HCT116 (cell line): ENCODE results near the gene TM9SF4. TPM values are rescaled to one million over a fixed set of nuclear protein-coding genes. Genes with fewer than 3 reads are reported as not detected.

Experiments
- ATAC-seq: fragments of 200-7000 bp; cut with Tn5 transposase; 2 replicates; pipeline ENCODE4 v1.9.1; 2020; ENCODE audit warnings: mild to moderate bottlenecking, moderate library complexity
- BruUV-seq: library from RNA; stranded (reverse); fragments of 400-500 nt; replicated peaks from 2 replicates; lab custom pipeline; 2021; lab: Mats Ljungman, UMichigan
- CTCF ChIA-PET: fragments of 300-600 bp; sonication (Branson Sonifier 250); formaldehyde crosslinking; loops from one replicate; lab custom pipeline; 2021; ENCODE audit warnings: antibody characterized with exemption; lab: Charles Lee
- POLR2A ChIA-PET: fragments of 300-600, 350-600 bp; sonication (Branson Sonifier 250); formaldehyde crosslinking; loops from one replicate; lab custom pipeline; 2021; ENCODE audit warnings: antibody characterized with exemption; lab: Charles Lee
- RAD21 ChIA-PET, 2 experiments: fragments of 300-600 bp; sonication (Branson Sonifier 250); formaldehyde crosslinking; loops; one replicate each; lab custom pipeline; 2023; ENCODE audit warnings: low total read pairs in 2 of 2; ENCODE audit not compliant: uncharacterized antibody in 2 of 2, unreplicated experiment in 2 of 2, low non-redundant PET in 1 of 2; lab: Charles Lee
- DNase-seq: peaks from one replicate; pipeline ENCODE4 v3.0.0-alpha.2; 2010; ENCODE audit warnings: low read depth, low spot score
- H2AFZ ChIP-seq: fragments of 200-600 bp; shearing (Covaris generic), sonication (generic); 2 replicates; pipeline ENCODE4 v1.6.1; 2017; ENCODE audit warnings: low read depth, mixed run types, mixed read lengths, antibody characterized with exemption, low read length; ENCODE audit not compliant: poor library complexity, severe bottlenecking
- H3K27ac ChIP-seq: 2 replicates; pipeline ENCODE4 v1.5.1; 2012; ENCODE audit warnings: low read depth, low read length
- H3K27me3 ChIP-seq: fragments of 200-600 bp; sonication (generic); 2 replicates; pipeline ENCODE4 v1.6.1; 2016; ENCODE audit warnings: mixed run types, low read length, mixed read lengths; ENCODE audit not compliant: insufficient read depth
- H3K36me3 ChIP-seq, 2 experiments: fragments of 200-500 bp in 1 of 2; fragments of 200-600 bp in 1 of 2; sonication (Bioruptor generic) in 1 of 2; sonication (generic) in 1 of 2; 2 replicates each; pipeline versions ENCODE4 v1.5.1 to v1.6.1; 2014 to 2016; ENCODE audit warnings: low read length in 2 of 2, inconsistent platforms in 1 of 2, mixed read lengths in 1 of 2, mixed run types in 1 of 2; ENCODE audit not compliant: insufficient read depth in 2 of 2, control insufficient read depth in 1 of 2
- H3K4me1 ChIP-seq, 2 experiments: fragments of 200-600 bp in 1 of 2; sonication (generic) in 1 of 2; 2 replicates each; pipeline versions ENCODE4 v1.5.1 to v1.6.1; 2012 to 2017; ENCODE audit warnings: low read length in 2 of 2, inconsistent platforms in 1 of 2, mild to moderate bottlenecking in 1 of 2, mixed read lengths in 1 of 2, mixed run types in 1 of 2, moderate library complexity in 1 of 2; ENCODE audit not compliant: insufficient read depth in 2 of 2, control insufficient read depth in 1 of 2
- H3K4me2 ChIP-seq: fragments of 200-600 bp; sonication (generic); 2 replicates; pipeline ENCODE4 v1.6.1; 2017; ENCODE audit warnings: mixed run types, low read length, mixed read lengths
- H3K4me3 ChIP-seq, 2 experiments: fragments of 200-600 bp in 1 of 2; sonication (generic) in 1 of 2; replicated peaks in 1 of 2; 2 replicates each; pipeline ENCODE4 v1.5.1; 2011 to 2016; ENCODE audit warnings: low read length in 2 of 2, control low read depth in 1 of 2, low read depth in 1 of 2, mild to moderate bottlenecking in 1 of 2, mixed read lengths in 1 of 2, mixed run types in 1 of 2
- H3K79me2 ChIP-seq: fragments of 200-600 bp; sonication (generic); 2 replicates; pipeline ENCODE4 v1.6.1; 2017; ENCODE audit warnings: mild to moderate bottlenecking, mixed run types, low read length, moderate library complexity, mixed read lengths; ENCODE audit not compliant: insufficient read depth
- H3K9ac ChIP-seq: fragments of 200-600 bp; sonication (generic); 2 replicates; pipeline ENCODE4 v1.6.1; 2016; ENCODE audit warnings: low read length, mixed read lengths
- H3K9me2 ChIP-seq: fragments of 200-600 bp; sonication (generic), shearing (Covaris generic); 2 replicates; pipeline ENCODE4 v1.6.1; 2017; ENCODE audit warnings: mixed run types, mild to moderate bottlenecking, moderate library complexity; ENCODE audit not compliant: insufficient read depth
- H3K9me3 ChIP-seq, 2 experiments: fragments of 200-500 bp in 1 of 2; fragments of 200-600 bp in 1 of 2; sonication (Bioruptor generic) in 1 of 2; sonication (generic) in 1 of 2; 2 replicates each; pipeline ENCODE4 v1.6.1; 2014 to 2017; ENCODE audit warnings: low read length in 2 of 2, mixed read lengths in 2 of 2, inconsistent platforms in 1 of 2, low read depth in 1 of 2, mild to moderate bottlenecking in 1 of 2, mixed run types in 1 of 2, moderate library complexity in 1 of 2; ENCODE audit not compliant: control insufficient read depth in 1 of 2, insufficient read depth in 1 of 2
- H4K20me1 ChIP-seq: fragments of 200-600 bp; sonication (generic), shearing (Covaris generic); 2 replicates; pipeline ENCODE4 v1.6.1; 2017; ENCODE audit warnings: mixed run types, mild to moderate bottlenecking, moderate library complexity; ENCODE audit not compliant: insufficient read depth
- ATF3 ChIP-seq: IDR thresholded peaks from 2 replicates; pipeline ENCODE4 v1.6.1; 2012
- CBX3 ChIP-seq: IDR thresholded peaks from 2 replicates; pipeline ENCODE4 v1.6.1; 2012; ENCODE audit warnings: low read depth
- CEBPB ChIP-seq: IDR thresholded peaks from 2 replicates; pipeline ENCODE4 v1.6.1; 2012; ENCODE audit warnings: low read depth
- EGR1 ChIP-seq: IDR thresholded peaks from 2 replicates; pipeline ENCODE4 v1.6.1; 2012; ENCODE audit warnings: low read depth
- ELF1 ChIP-seq: IDR thresholded peaks from 2 replicates; pipeline ENCODE4 v1.6.1; 2012; ENCODE audit warnings: low read depth, borderline replicate concordance
- EZH2 ChIP-seq: fragments of 200-600 bp; sonication (generic); IDR thresholded peaks from 2 replicates; pipeline ENCODE4 v1.6.1; 2017; ENCODE audit warnings: antibody characterized with exemption, mixed run types
- EZH2phosphoT487 ChIP-seq: fragments of 200-600 bp; IDR thresholded peaks from 2 replicates; pipeline ENCODE4 v1.6.1; 2018; ENCODE audit warnings: antibody characterized with exemption, borderline replicate concordance
- JUND ChIP-seq: IDR thresholded peaks from 2 replicates; pipeline ENCODE4 v1.6.1; 2012
- POLR2A ChIP-seq: IDR thresholded peaks from 2 replicates; pipeline ENCODE4 v1.7.0; 2011; ENCODE audit warnings: borderline replicate concordance; ENCODE audit not compliant: insufficient read depth, insufficient read length; ENCODE audit errors: extremely low read depth
- POLR2AphosphoS5 ChIP-seq: IDR thresholded peaks from 2 replicates; pipeline ENCODE4 v1.6.1; 2011; ENCODE audit warnings: mild to moderate bottlenecking, low read depth, low read length, moderate library complexity
- RAD21 ChIP-seq: IDR thresholded peaks from 2 replicates; pipeline ENCODE4 v1.6.1; 2012; ENCODE audit warnings: low read depth, mild to moderate bottlenecking
- SIN3A ChIP-seq: IDR thresholded peaks from 2 replicates; pipeline ENCODE4 v1.6.1; 2012; ENCODE audit warnings: low read depth
- SP1 ChIP-seq: IDR thresholded peaks from 2 replicates; pipeline ENCODE4 v1.6.1; 2012; ENCODE audit warnings: low read depth
- SRF ChIP-seq: IDR thresholded peaks from 2 replicates; pipeline ENCODE4 v1.6.1; 2012; ENCODE audit warnings: low read depth
- TCF7L2 ChIP-seq: IDR thresholded peaks from 2 replicates; pipeline ENCODE4 v1.7.0; 2011; ENCODE audit warnings: borderline replicate concordance, inconsistent platforms; ENCODE audit not compliant: insufficient read depth, insufficient read length; ENCODE audit errors: extremely low read depth
- YY1 ChIP-seq: IDR thresholded peaks from 2 replicates; pipeline ENCODE4 v1.6.1; 2011; ENCODE audit warnings: low read length, low read depth, moderate library complexity, mild to moderate bottlenecking; ENCODE audit not compliant: insufficient replicate concordance; ENCODE audit errors: extremely low read depth
- ZBTB33 ChIP-seq: IDR thresholded peaks from 2 replicates; pipeline ENCODE4 v1.6.1; 2011; ENCODE audit warnings: mild to moderate bottlenecking, low read length, moderate library complexity; ENCODE audit not compliant: insufficient replicate concordance; ENCODE audit errors: extremely low read depth
- ZFX ChIP-seq: fragments of 450-650 bp; IDR thresholded peaks from 2 replicates; pipeline ENCODE4 v1.6.1; 2017
- intact Hi-C: fragments of 100-400 bp; cut with micrococcal nuclease; formaldehyde crosslinking; loops from 2 replicates; pipeline ENCODE4 v1.10.0; 2022
- total RNA-seq: library from RNA; stranded (reverse); gene quantifications from one replicate; pipeline ENCODE4 v1.2.1, GENCODE V29; 2021; ENCODE audit not compliant: unreplicated experiment
- TF ChIP-seq, protein P1 (sequence below): IDR thresholded peaks from 2 replicates; pipeline ENCODE4 v1.6.1; 2012; ENCODE audit warnings: low read depth
- TF ChIP-seq, protein P2 (sequence below), 3 experiments: fragments of 200-600 bp in 1 of 3; sonication (generic) in 1 of 3; IDR thresholded peaks in 2 of 3; conservative IDR thresholded peaks in 1 of 3; 2 replicates each; pipeline ENCODE4 v1.5.1; 2012 to 2017; ENCODE audit warnings: low read depth in 2 of 3, low read length in 2 of 3, antibody characterized with exemption in 1 of 3, borderline replicate concordance in 1 of 3, control low read depth in 1 of 3, mild to moderate bottlenecking in 1 of 3, mixed read lengths in 1 of 3, mixed run types in 1 of 3, moderate library complexity in 1 of 3; ENCODE audit not compliant: insufficient read depth in 1 of 3

The TM9SF4 gene
- total RNA-seq, 1 experiment from 2014 or later, result 51.2 TPM

- no peaks in the 10 kb centered on the region for H3K9me2 ChIP-seq
- H3K27me3 ChIP-seq, result no peaks in the 10 kb centered on the region
- H3K4me2 ChIP-seq, result no peak overlapping the region
- H3K79me2 ChIP-seq, result peaks cover 77% of the 10 kb centered on the region
- no peaks in the 10 kb centered on the region for H4K20me1 ChIP-seq
- H3K27ac ChIP-seq, result no peak overlapping the region
- intact Hi-C loops, result no loop called here
- H3K4me3 ChIP-seq, result no peak overlapping the region
- RAD21 ChIA-PET, result no interaction called here
- ATAC-seq, result no peak
- no peaks in the 10 kb centered on the region for H3K9me3 ChIP-seq
- no peak overlapping the region for H3K9ac ChIP-seq
- no peaks in the 10 kb centered on the region for H3K4me1 ChIP-seq
- peaks cover 0 to 2% of the 10 kb centered on the region in 2 experiments; a peak in 2 of 4 replicates for H3K36me3 ChIP-seq
- CTCF ChIA-PET, result no interaction called here
- TF ChIP-seq RAD21, result no peak
- TF ChIP-seq SP1, result no peak
- no peak for TF ChIP-seq ATF3
- TF ChIP-seq ZBTB33, result no peak
- no peak for TF ChIP-seq ZFX
- TF ChIP-seq, protein P1, sequence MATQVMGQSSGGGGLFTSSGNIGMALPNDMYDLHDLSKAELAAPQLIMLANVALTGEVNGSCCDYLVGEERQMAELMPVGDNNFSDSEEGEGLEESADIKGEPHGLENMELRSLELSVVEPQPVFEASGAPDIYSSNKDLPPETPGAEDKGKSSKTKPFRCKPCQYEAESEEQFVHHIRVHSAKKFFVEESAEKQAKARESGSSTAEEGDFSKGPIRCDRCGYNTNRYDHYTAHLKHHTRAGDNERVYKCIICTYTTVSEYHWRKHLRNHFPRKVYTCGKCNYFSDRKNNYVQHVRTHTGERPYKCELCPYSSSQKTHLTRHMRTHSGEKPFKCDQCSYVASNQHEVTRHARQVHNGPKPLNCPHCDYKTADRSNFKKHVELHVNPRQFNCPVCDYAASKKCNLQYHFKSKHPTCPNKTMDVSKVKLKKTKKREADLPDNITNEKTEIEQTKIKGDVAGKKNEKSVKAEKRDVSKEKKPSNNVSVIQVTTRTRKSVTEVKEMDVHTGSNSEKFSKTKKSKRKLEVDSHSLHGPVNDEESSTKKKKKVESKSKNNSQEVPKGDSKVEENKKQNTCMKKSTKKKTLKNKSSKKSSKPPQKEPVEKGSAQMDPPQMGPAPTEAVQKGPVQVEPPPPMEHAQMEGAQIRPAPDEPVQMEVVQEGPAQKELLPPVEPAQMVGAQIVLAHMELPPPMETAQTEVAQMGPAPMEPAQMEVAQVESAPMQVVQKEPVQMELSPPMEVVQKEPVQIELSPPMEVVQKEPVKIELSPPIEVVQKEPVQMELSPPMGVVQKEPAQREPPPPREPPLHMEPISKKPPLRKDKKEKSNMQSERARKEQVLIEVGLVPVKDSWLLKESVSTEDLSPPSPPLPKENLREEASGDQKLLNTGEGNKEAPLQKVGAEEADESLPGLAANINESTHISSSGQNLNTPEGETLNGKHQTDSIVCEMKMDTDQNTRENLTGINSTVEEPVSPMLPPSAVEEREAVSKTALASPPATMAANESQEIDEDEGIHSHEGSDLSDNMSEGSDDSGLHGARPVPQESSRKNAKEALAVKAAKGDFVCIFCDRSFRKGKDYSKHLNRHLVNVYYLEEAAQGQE, result no peak
- no peak for TF ChIP-seq EZH2
- no peak for TF ChIP-seq CEBPB
- no peak for TF ChIP-seq YY1
- TF ChIP-seq SIN3A, result no peak
- TF ChIP-seq EZH2phosphoT487, result no peak
- no peak for TF ChIP-seq EGR1
- TF ChIP-seq, protein P2, sequence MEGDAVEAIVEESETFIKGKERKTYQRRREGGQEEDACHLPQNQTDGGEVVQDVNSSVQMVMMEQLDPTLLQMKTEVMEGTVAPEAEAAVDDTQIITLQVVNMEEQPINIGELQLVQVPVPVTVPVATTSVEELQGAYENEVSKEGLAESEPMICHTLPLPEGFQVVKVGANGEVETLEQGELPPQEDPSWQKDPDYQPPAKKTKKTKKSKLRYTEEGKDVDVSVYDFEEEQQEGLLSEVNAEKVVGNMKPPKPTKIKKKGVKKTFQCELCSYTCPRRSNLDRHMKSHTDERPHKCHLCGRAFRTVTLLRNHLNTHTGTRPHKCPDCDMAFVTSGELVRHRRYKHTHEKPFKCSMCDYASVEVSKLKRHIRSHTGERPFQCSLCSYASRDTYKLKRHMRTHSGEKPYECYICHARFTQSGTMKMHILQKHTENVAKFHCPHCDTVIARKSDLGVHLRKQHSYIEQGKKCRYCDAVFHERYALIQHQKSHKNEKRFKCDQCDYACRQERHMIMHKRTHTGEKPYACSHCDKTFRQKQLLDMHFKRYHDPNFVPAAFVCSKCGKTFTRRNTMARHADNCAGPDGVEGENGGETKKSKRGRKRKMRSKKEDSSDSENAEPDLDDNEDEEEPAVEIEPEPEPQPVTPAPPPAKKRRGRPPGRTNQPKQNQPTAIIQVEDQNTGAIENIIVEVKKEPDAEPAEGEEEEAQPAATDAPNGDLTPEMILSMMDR (IDR thresholded peaks at IDR 0.05 in 2 of 3, conservative IDR thresholded peaks at IDR 0.05 in 1 of 3; ENCODE audit: borderline replicate concordance in 1 of 3, insufficient read depth in 1 of 3, low read depth in 2 of 3, low read length in 2 of 3), result no peak
- no peak for TF ChIP-seq ELF1
- TF ChIP-seq TCF7L2, result no peak
- no peak for TF ChIP-seq CBX3
- no peak for TF ChIP-seq JUND
- no peak for TF ChIP-seq POLR2A
- no peak for TF ChIP-seq SRF
- no peak for TF ChIP-seq POLR2AphosphoS5
- POLR2A ChIA-PET, result interaction anchor here (0.7 kb wide), 1 partner anchor 40 kb away, joined by 3 read pairs; no protein-coding TSS in a partner anchor
- no peak for DNase-seq
- BruUV-seq, result no TSS peak
- H2AFZ ChIP-seq, result no peak overlapping the region
Measured at GRCh38 chr20:32130965-32131364, 21.5 kb downstream of the TM9SF4 start.
